Thyroid gland (tissue), 4 donors: Measurements from ENCODE around the gene MICU1.

Experiments
- POLR2A ChIP-seq, 2 donors: fragments of 450-650 bp; IDR thresholded peaks; one replicate each; pipeline ENCODE4 v1.6.1; 2017; ENCODE audit warnings: antibody characterized with exemption in 2 of 2, mild to moderate bottlenecking in 2 of 2, moderate library complexity in 1 of 2
- TF ChIP-seq, protein P1 (sequence below), 6 experiments: fragments of 200-600 bp in 3 of 6; fragments of 450-650 bp in 3 of 6; sonication (generic) in 3 of 6; IDR thresholded peaks; one replicate each; pipeline ENCODE4 v1.5.1; 2016 to 2019; ENCODE audit warnings: antibody characterized with exemption in 6 of 6, mild to moderate bottlenecking in 2 of 6, inconsistent platforms in 1 of 6, moderate library complexity in 1 of 6

DNA sequence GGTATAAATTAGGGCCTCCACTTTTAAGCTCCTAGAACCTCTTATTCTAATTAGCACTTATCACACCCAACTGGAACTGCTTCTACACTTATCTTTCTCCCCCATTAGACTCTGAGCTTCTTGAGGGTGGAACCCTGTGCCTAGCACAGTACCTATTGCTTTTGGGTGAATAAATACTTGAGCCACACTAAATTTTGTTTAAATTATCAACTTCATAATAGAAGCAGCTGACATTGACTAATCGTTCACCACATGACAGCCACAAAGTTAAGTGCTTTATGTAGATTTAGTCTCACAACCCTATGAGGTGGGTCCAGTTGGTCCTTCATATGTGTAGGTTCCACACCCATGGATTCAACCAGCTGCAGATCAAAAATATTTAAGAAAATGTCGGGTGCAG lies 235.1 kb downstream of the MICU1 start:
- TF ChIP-seq, protein P1, sequence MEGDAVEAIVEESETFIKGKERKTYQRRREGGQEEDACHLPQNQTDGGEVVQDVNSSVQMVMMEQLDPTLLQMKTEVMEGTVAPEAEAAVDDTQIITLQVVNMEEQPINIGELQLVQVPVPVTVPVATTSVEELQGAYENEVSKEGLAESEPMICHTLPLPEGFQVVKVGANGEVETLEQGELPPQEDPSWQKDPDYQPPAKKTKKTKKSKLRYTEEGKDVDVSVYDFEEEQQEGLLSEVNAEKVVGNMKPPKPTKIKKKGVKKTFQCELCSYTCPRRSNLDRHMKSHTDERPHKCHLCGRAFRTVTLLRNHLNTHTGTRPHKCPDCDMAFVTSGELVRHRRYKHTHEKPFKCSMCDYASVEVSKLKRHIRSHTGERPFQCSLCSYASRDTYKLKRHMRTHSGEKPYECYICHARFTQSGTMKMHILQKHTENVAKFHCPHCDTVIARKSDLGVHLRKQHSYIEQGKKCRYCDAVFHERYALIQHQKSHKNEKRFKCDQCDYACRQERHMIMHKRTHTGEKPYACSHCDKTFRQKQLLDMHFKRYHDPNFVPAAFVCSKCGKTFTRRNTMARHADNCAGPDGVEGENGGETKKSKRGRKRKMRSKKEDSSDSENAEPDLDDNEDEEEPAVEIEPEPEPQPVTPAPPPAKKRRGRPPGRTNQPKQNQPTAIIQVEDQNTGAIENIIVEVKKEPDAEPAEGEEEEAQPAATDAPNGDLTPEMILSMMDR (IDR thresholded peaks at IDR 0.05) = no peak
- TF ChIP-seq POLR2A (IDR thresholded peaks at IDR 0.05) = no peak
